Urothelium cell line (cell line): ENCODE measurements around the gene WDR31.
"Not testable (repeated sequence)": the region's sequence is repeated elsewhere in the genome, so short reads cannot be mapped to it uniquely, and the experiment has no call there.

Experiments used
- DNase-seq: peaks from one replicate; pipeline ENCODE4 v3.0.0; 2011; ENCODE audit warnings: low spot score, mixed read lengths
- FAIRE-seq: peaks from 2 replicates; lab custom pipeline; 2011; peaks lifted over from hg19 to GRCh38; lab: Jason Lieb, UNC

WDR31 gene

DNA sequence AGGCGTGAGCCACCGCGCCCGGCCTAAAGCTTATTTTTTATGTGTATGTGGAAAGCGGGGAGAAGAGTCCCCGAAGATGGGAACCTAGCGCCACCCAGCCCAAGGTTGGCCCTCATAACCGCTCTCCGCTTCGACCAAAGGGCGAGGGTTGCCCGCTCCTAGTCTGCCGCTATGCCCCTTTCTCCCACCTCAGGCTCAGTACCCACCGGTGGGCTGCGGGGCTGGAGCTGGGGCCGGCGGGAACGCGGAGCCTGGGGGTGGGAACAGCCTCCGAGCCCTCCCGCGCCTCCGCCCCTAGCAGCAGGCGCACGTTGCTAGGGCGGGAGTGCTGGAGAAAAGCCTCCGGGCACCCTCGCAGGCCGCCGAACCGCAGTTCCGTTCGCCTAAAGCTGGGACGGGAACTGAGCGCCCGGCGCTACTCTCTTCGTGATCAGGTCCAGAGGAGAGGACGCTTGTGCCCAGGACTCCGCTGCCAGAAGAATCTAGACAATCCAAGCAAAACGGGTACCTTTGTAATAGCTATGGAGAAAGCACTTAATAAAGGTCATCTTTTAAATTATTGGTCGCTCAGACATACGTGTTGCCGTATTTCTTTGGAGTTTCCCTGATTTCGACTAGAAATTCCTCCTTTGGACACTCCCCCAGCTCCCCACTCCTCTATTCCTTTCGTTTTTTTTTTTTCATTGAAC is at the start of gene WDR31:
TSS of gene WDR31 (minus strand) at position 265 of the 689 bp plus-strand sequence. CDS start 8,253 bp downstream, outside the sequence.
- DNase-seq = peak; percentile 92
- no peak for FAIRE-seq

DNA sequence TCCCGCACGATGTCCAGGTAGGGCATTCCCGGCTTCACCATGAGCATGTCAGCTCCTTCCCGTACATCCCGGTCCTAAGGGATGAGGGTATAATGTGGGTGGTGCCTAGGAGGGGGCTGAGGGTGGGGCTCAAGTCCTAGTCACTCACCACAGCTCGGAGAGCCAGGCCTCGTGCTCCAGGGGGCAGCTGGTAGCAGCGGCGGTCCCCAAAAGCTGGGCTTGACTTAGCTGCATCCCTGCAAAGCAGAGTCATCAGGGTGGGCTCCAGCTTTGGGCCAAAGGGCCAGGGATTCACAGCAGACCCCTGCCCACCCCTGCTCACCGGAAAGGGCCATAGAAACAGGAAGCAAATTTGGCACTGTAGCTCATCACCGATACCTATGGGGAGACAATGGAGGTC is 49.4 kb upstream of the WDR31 start:
- no peak for FAIRE-seq
- DNase-seq = no peak

DNA sequence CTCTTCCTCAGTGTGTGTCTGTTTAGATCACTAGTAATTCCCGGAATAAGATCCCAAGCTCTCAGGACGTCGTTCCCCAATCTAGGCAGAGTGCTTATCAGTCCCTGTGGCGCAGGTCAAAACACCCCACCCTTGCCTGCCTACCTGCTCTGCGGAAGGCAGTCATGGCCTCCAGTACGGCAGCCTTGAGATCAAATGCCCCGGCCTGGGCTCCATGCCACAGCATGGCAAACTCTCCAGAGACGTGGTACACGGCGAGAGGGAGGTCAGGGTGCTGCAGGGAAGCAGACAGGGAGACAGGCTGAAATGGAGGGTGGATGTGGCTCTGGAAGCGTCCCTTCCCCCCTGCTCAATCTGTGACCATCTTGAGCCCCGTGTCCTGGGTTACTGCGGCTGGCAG is 48.8 kb upstream of the WDR31 start:
- FAIRE-seq (no peak), DNase-seq (no peak)

DNA sequence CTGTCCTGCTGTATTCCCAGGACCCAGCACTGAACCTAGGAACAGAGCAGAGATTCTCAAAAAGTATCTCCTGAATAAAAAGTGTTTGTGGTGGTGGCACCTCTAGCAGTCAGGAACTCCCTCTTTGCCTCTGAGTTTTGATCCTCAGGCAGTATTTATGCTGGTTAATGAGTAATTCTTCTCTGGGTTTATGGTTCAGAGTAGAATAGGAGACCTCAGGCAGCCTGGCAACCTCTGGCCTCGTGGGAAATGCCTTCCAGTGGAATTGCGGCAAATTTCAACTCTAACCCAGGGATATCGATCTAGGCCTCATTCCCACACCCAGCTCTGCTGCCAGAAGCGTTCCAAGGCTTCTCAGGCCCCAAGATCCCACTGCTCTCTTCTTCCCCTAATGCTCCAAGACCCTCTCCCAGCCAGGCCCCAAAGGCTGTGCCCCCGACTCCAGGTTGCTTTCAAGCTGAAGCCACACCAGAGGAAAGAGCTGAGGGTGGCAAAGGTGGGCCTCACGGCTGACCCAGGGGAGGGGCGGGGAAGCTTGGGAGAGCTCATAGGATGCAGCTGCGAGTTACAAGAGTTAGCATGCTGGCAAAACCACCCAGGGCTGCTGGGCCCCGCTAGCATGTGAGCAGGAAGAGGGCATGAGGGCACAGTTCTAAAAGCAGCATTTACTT is 47.6 kb upstream of the WDR31 start:
- FAIRE-seq = no peak

DNA sequence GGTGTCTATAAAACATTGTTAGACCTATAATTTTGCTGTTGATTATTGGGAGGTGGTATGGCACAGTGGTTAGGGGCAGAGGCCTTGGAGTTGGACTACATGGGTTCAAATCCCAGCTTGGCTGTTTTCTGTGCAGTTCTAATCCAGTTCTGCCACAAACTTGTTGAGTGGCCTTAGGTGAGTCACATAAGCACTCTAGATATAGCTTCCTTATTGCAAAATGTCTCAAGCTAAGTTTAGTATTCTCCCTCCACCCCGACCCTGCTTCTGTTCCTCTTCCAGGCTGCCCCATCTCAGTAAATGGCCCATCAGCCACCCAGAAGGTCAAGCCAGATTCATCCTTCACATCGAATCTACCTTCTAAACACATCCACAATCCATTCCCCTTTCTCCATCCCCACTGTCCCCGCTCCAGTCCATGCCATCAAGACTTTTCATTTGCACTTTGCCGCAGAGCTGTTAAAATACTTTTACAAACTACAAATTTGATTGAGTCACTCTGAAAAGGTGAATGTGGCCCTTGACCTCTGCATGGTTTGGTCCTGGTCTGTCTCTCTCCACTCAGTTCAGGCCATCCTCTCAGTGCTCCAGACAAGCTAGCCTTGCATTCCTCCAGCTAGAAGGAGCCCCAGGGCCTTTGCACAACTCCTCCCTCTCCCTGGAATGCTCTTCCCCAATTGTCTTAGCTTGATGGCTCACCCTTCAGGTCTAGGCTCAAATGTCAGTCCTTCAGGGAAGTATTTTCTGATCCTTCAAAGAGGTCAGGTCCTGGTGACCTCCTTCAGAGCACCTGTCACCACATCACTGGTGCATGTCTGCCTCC is 46.7 kb upstream of the WDR31 start:
- no peak for FAIRE-seq
- no peak for DNase-seq

More for the DNA sequence above, 47.6 kb upstream of the WDR31 start:
- DNase-seq = no peak

GRCh38 chr9:113381909-113382411 is 41.9 kb upstream of the WDR31 start:
- FAIRE-seq (no peak), DNase-seq (no peak)

DNA sequence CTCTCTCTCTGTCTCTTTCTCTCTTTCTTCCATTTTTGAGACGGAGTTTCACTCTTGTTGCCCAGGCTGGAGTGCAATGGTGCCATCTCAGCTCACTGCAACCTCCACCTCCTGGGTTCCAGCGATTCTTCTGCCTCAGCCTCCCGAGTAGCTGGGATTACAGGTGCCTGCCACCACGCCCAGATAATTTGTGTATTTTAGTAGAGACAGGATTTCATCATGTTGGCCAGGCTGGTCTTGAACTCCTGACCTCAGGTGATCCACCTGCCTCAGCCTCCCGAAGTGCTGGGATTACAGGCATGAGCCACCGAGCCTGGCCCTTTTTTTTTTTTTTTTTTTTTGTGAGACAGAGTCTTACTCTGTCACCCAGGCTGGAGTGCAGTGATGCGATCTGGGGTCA is 41.4 kb upstream of the WDR31 start:
- FAIRE-seq, DNase-seq: not testable (repeated sequence)

GRCh38 chr9:113380869-113381378 is 40.8 kb upstream of the WDR31 start:
- FAIRE-seq = no peak
- no peak for DNase-seq

GRCh38 chr9:113379829-113380210 is 39.7 kb upstream of the WDR31 start:
- DNase-seq, FAIRE-seq: not testable (repeated sequence)

GRCh38 chr9:113379094-113379828 is 39.2 kb upstream of the WDR31 start:
- FAIRE-seq, DNase-seq: not testable (repeated sequence)

DNA sequence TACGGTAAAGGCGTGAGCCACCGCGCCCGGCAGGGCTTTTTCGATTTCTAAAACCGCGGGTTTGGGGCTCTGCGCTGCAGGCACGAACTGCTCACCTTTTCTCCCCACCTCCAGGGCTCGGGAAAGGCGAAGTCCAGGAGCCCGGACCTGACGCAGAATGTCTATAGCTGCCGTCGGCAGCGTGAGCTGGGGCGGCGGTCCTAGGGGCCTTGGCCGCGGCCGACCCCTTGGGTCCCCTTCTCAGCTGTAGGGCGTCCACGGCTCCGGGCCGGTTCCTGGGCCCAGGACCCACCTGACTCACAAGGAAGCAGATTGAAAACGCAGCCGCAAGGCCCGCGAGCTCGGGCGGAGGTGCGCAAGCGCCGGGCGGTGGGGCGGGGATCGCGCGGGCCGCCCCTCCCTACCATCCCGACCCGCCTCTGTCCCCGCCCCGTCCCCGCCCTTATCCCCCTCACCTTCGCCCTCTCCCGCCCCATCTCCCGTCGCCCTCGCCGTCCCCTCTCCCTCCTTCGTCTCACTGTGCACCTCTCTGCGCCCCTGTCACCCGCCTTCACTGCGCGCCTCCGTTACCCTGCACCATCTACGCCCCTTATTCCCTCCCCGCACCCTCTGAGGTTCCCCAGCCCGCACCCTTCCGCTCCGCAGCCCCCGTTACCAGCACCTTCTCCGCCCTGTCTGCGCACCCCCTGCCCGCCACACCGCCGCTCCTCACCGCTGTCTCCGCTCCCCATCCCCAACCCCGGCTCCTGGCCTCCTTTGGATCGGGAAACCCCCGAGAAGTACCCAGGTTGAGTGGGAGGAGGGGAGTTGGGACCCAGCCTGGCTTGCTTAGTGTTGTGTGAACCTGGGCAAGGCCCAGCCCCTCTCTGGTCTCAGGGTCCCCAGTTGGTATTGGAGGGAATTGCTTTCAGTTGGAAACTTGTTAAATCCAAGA is 36.8 kb upstream of the WDR31 start, which contains the start of gene HDHD3:
TSS of gene HDHD3 (minus strand) at position 353 of the 934 bp plus-strand sequence. CDS start 2,632 bp downstream, outside the sequence.
- FAIRE-seq (no peak), DNase-seq (no peak)

DNA sequence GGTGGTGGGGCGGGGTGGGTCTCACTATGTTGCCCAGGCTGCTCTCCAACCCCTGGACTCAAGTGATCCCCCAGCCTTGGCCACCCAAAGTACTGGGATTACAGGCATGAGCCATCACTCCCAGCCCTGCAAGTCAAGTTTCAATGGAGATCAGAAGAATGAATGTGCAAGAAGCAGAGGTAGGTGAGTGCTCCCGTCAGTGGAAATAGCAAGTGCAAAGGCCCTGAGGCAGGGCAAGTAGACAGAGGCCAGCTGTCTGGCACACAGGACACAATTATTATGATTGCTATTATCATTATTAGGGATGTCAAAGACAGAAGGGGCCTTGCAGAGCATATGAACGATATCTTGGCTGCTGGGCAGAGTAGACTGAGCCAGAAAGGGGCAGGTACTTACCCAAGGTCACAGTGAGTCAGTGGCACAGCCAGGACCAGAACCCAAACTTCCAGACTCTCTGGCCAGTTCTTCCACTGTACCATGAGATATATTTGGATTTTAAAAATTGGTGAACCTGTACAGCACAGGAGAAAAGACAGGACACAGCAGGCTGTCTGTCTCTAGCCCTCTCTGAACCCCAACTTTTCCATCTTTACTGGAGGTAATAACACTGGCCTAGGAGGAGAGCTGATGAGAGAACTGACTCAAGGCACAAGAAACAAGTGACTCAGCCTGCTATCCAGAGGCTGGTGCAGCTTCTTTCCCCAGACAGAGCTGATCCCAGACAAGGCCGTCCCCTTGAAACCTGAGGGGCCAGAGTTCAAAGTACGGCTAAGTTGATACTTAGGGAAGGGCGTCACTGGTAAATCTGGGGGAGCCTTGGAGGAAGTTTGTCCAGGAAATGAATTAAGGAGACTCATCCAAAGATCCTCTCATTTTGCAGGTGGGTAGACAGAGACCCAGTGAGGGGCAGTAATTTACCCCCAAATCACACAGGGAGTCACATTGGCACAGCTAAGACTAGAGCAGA is 35.3 kb upstream of the WDR31 start:
- DNase-seq = no peak
- no peak for FAIRE-seq

GRCh38 chr9:113373676-113374392 is 33.8 kb upstream of the WDR31 start:
- FAIRE-seq = no peak
- no peak for DNase-seq

GRCh38 chr9:113373256-113373655 is 33.2 kb upstream of the WDR31 start:
- DNase-seq = no peak

DNA sequence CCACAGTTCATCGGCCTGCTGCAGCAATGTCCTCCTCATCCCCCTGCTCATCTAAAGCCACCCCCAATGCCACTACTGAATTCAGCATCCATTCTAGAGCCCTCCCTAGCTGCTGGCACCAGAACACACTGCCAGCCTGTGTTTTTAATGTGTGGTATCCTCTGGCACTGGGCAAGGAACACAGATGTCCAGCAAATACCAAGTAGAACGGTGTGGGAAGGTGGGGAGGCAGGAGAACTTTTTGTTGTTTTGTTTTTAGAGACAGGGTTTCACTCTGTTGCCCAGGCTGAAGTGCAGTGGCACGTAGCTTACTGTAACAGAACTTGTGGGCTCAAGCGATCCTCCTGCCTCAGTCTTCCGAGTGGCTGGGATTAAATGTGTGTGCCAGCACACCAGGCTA is 32.0 kb upstream of the WDR31 start:
- no peak for DNase-seq
- FAIRE-seq = no peak

More at GRCh38 chr9:113373256-113373655, 33.2 kb upstream of the WDR31 start:
- FAIRE-seq = no peak

DNA sequence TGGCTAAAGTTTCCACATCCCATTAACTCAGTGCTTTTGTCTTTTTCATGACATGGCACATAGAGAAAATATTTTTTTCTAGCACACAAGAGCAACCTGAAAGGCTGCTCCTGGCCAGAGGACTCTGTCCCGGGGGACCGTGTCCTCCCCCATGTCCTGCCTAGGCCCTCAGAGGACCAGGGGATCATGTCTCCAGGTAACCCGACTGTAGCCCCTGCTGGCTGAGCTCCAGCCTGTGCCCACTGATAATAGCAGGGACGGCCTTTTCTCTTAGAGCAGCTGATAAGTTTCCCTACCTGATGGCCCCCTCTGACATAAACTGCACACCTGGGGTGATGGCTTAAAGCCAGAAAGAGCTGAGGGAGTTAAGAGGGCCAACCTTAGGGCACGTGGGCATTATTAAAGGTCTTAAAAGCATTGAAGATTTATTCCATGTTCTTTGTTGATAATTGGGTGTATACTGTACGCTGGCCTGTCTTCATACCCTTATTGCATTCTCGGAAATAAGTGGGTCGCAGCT is 30.8 kb upstream of the WDR31 start:
- DNase-seq (no peak), FAIRE-seq (no peak)

DNA sequence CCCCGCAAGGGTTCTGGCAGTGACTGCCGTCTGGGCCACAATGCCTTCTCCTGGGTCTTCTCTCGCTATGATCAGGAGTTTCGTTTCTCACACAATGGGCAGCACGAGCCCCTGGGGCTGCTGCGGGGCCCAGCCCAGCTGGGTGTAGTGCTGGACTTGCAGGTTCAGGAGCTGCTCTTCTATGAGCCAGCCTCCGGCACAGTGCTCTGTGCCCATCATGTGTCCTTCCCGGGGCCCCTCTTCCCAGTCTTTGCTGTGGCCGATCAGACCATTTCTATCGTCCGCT is 29.7 kb upstream of the WDR31 start:
- no peak for FAIRE-seq

More for the DNA sequence above, 29.7 kb upstream of the WDR31 start:
- DNase-seq = no peak
